ENCODE results near the gene CHCT1. TPM values are rescaled to one million over a fixed set of nuclear protein-coding genes. Genes with fewer than 3 reads are reported as not detected.
"Not testable (repeated sequence)": the region's sequence is repeated elsewhere in the genome, so short reads cannot be mapped to it uniquely, and the experiment has no call there.

CHCT1 gene
- not detected for total RNA-seq
- not detected for polyA plus RNA-seq

- peak within 1 kb of the TSS; percentile 4 for H3K4me3 ChIP-seq (ENCODE audit: low read depth, low read length)
- no peaks in the 10 kb centered on the region for H3K27me3 ChIP-seq (ENCODE audit: control insufficient read depth, insufficient read depth, low read length)
- Mint-ChIP-seq H3K27me3 (no peaks in the 10 kb centered on the region), H3K27ac (peak within 1 kb of the TSS in 2 of 3 donors; percentile 63 to 93), H3K4me3 (peak within 1 kb of the TSS; percentile 66 to 89 (median 75)), H3K4me1 (peaks cover 0 to 9% (median 3%) of the 10 kb centered on the region in 4 donors), H3K36me3 (no peaks in the 10 kb centered on the region), H3K9me3 (peaks cover 0 to 2% (median 0%) of the 10 kb centered on the region in 7 donors)
- DNase-seq (no peak), ATAC-seq (ENCODE audit: low read depth in 2 of 2) (no peak)
- H3K9me3 ChIP-seq (ENCODE audit: control insufficient read depth in 2 of 2, low read length in 2 of 2) = no peaks in the 10 kb centered on the region
- no peak within 1 kb of the TSS for H3K27ac ChIP-seq (ENCODE audit: insufficient read depth, low read length, poor library complexity, severe bottlenecking)
- no peaks in the 10 kb centered on the region for H3K36me3 ChIP-seq (ENCODE audit: control insufficient read depth, insufficient read depth, low read length)
- peaks cover 10% of the 10 kb centered on the region for H3K4me1 ChIP-seq (ENCODE audit: control insufficient read depth, insufficient read depth, low read length, poor library complexity, severe bottlenecking)
Measured at GRCh38 chr17:60422162-60422665, at the start of gene CHCT1. TSS of gene CHCT1 (plus strand) at chr17:60422489. CDS start at chr17:60422593, 104 bp downstream.

GRCh38 chr17:60372790-60373483 lies 49.4 kb upstream of the CHCT1 start:
- no peaks in the 10 kb centered on the region for H3K27me3 ChIP-seq (ENCODE audit: control insufficient read depth, insufficient read depth, low read length)
- H3K9me3 Mint-ChIP-seq = no peaks in the 10 kb centered on the region
- no peaks in the 10 kb centered on the region for H3K9me3 ChIP-seq (ENCODE audit: control insufficient read depth in 2 of 2, low read length in 2 of 2)
- H3K4me3 Mint-ChIP-seq = no peak overlapping the region
- no peak for DNase-seq
- H3K36me3 Mint-ChIP-seq = peaks cover 5% of the 10 kb centered on the region
- ATAC-seq (ENCODE audit: low read depth in 2 of 2) = no peak
- peaks cover 0 to 18% (median 11%) of the 10 kb centered on the region in 4 donors for H3K4me1 Mint-ChIP-seq
- no peak overlapping the region for H3K4me3 ChIP-seq (ENCODE audit: low read depth, low read length)
- H3K36me3 ChIP-seq (ENCODE audit: control insufficient read depth, insufficient read depth, low read length) = no peaks in the 10 kb centered on the region
- H3K27ac ChIP-seq (ENCODE audit: insufficient read depth, low read length, poor library complexity, severe bottlenecking) = no peak overlapping the region
- peak overlapping the region in 1 of 3 donors; percentile 62 for H3K27ac Mint-ChIP-seq
- H3K27me3 Mint-ChIP-seq = no peaks in the 10 kb centered on the region
- H3K4me1 ChIP-seq (ENCODE audit: control insufficient read depth, insufficient read depth, low read length, poor library complexity, severe bottlenecking) = no peaks in the 10 kb centered on the region

GRCh38 chr17:60378187-60378586 lies 44.1 kb upstream of the CHCT1 start:
- not testable (repeated sequence) for H3K27me3 ChIP-seq (ENCODE audit: control insufficient read depth, insufficient read depth, low read length); H3K36me3 ChIP-seq (ENCODE audit: control insufficient read depth, insufficient read depth, low read length); DNase-seq; H3K36me3 Mint-ChIP-seq; H3K4me1 ChIP-seq (ENCODE audit: control insufficient read depth, insufficient read depth, low read length, poor library complexity, severe bottlenecking); H3K27ac ChIP-seq (ENCODE audit: insufficient read depth, low read length, poor library complexity, severe bottlenecking); H3K9me3 ChIP-seq (ENCODE audit: control insufficient read depth in 2 of 2, low read length in 2 of 2); H3K27me3 Mint-ChIP-seq; H3K4me3 ChIP-seq (ENCODE audit: low read depth, low read length); H3K27ac Mint-ChIP-seq; H3K9me3 Mint-ChIP-seq; ATAC-seq (ENCODE audit: low read depth in 2 of 2); H3K4me3 Mint-ChIP-seq
- peaks cover 2 to 10% (median 9%) of the 10 kb centered on the region in 4 donors for H3K4me1 Mint-ChIP-seq

- not testable (repeated sequence) for H3K36me3 ChIP-seq (ENCODE audit: control insufficient read depth, insufficient read depth, low read length); H3K4me3 Mint-ChIP-seq; H3K9me3 ChIP-seq (ENCODE audit: control insufficient read depth in 2 of 2, low read length in 2 of 2); H3K27me3 Mint-ChIP-seq; H3K4me1 ChIP-seq (ENCODE audit: control insufficient read depth, insufficient read depth, low read length, poor library complexity, severe bottlenecking); H3K27ac Mint-ChIP-seq; ATAC-seq (ENCODE audit: low read depth in 2 of 2); H3K27ac ChIP-seq (ENCODE audit: insufficient read depth, low read length, poor library complexity, severe bottlenecking); DNase-seq; H3K9me3 Mint-ChIP-seq; H3K4me3 ChIP-seq (ENCODE audit: low read depth, low read length); H3K27me3 ChIP-seq (ENCODE audit: control insufficient read depth, insufficient read depth, low read length); H3K36me3 Mint-ChIP-seq
- H3K4me1 Mint-ChIP-seq = peaks cover 6 to 20% (median 15%) of the 10 kb centered on the region in 4 donors
Measured at GRCh38 chr17:60379461-60379860, 42.8 kb upstream of the CHCT1 start.

- no peak overlapping the region for H3K27ac Mint-ChIP-seq
- DNase-seq (no peak), ATAC-seq (ENCODE audit: low read depth in 2 of 2) (no peak)
- no peaks in the 10 kb centered on the region for H3K27me3 Mint-ChIP-seq
- Histone ChIP-seq H3K4me3 (ENCODE audit: low read depth, low read length) (no peak overlapping the region), H3K36me3 (ENCODE audit: control insufficient read depth, insufficient read depth, low read length) (no peaks in the 10 kb centered on the region), H3K27me3 (ENCODE audit: control insufficient read depth, insufficient read depth, low read length) (no peaks in the 10 kb centered on the region), H3K4me1 (ENCODE audit: control insufficient read depth, insufficient read depth, low read length, poor library complexity, severe bottlenecking) (peaks cover 6% of the 10 kb centered on the region), H3K27ac (ENCODE audit: insufficient read depth, low read length, poor library complexity, severe bottlenecking) (no peak overlapping the region), H3K9me3 (ENCODE audit: control insufficient read depth in 2 of 2, low read length in 2 of 2) (no peaks in the 10 kb centered on the region)
- H3K4me1 Mint-ChIP-seq = peaks cover 24 to 34% (median 28%) of the 10 kb centered on the region in 4 donors
- H3K36me3 Mint-ChIP-seq = peaks cover 7% of the 10 kb centered on the region
- no peaks in the 10 kb centered on the region for H3K9me3 Mint-ChIP-seq
- peak overlapping the region in 1 of 4 donors; percentile 13 for H3K4me3 Mint-ChIP-seq
Measured at GRCh38 chr17:60381958-60382357, 40.3 kb upstream of the CHCT1 start.

- no peaks in the 10 kb centered on the region for H3K27me3 ChIP-seq (ENCODE audit: control insufficient read depth, insufficient read depth, low read length)
- H3K36me3 ChIP-seq (ENCODE audit: control insufficient read depth, insufficient read depth, low read length) = no peaks in the 10 kb centered on the region
- H3K4me3 ChIP-seq (ENCODE audit: low read depth, low read length) = no peak overlapping the region
- Mint-ChIP-seq H3K27me3 (no peaks in the 10 kb centered on the region), H3K4me3 (no peak overlapping the region), H3K36me3 (peaks cover 7% of the 10 kb centered on the region), H3K9me3 (no peaks in the 10 kb centered on the region), H3K27ac (no peak overlapping the region), H3K4me1 (peaks cover 32 to 41% (median 34%) of the 10 kb centered on the region in 4 donors)
- DNase-seq (no peak), ATAC-seq (ENCODE audit: low read depth in 2 of 2) (no peak)
- peaks cover 6% of the 10 kb centered on the region for H3K4me1 ChIP-seq (ENCODE audit: control insufficient read depth, insufficient read depth, low read length, poor library complexity, severe bottlenecking)
- H3K27ac ChIP-seq (ENCODE audit: insufficient read depth, low read length, poor library complexity, severe bottlenecking) = no peak overlapping the region
- no peaks in the 10 kb centered on the region for H3K9me3 ChIP-seq (ENCODE audit: control insufficient read depth in 2 of 2, low read length in 2 of 2)
Measured at GRCh38 chr17:60383379-60383778, 38.9 kb upstream of the CHCT1 start.

GRCh38 chr17:60384921-60385320 lies 37.4 kb upstream of the CHCT1 start:
- not testable (repeated sequence) for H3K36me3 Mint-ChIP-seq

More at GRCh38 chr17:60384921-60385320, 37.4 kb upstream of the CHCT1 start:
- not testable (repeated sequence) for H3K27ac Mint-ChIP-seq; ATAC-seq (ENCODE audit: low read depth in 2 of 2); H3K27me3 Mint-ChIP-seq; DNase-seq; H3K9me3 ChIP-seq (ENCODE audit: control insufficient read depth in 2 of 2, low read length in 2 of 2); H3K36me3 ChIP-seq (ENCODE audit: control insufficient read depth, insufficient read depth, low read length); H3K4me3 ChIP-seq (ENCODE audit: low read depth, low read length); H3K27me3 ChIP-seq (ENCODE audit: control insufficient read depth, insufficient read depth, low read length); H3K9me3 Mint-ChIP-seq; H3K27ac ChIP-seq (ENCODE audit: insufficient read depth, low read length, poor library complexity, severe bottlenecking); H3K4me3 Mint-ChIP-seq; H3K4me1 ChIP-seq (ENCODE audit: control insufficient read depth, insufficient read depth, low read length, poor library complexity, severe bottlenecking)
- H3K4me1 Mint-ChIP-seq = peaks cover 39 to 56% (median 43%) of the 10 kb centered on the region in 4 donors
